Measurements from ENCODE around the gene S100A4.

DNA sequence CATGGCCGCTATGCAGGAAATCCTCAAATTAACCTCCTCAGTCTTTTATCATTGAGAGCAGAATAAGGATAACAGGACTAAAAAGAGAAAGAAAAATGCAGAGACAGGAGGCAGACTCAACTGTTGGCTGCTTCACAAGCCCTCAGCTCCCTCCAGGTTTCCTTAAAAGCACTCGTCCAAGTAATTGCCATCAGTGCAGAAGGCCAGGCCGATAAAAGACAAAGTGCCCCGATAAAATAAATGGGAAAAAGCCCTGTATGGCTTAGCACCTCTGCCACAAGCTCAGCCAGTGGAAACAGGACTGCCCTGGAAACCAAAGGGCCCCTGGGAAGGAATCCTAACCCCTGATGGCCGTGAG, 17.9 kb downstream of the S100A4 start:
- TF ChIP-seq SIN3A (IDR thresholded peaks at IDR 0.05; ENCODE audit: borderline replicate concordance, insufficient read depth, low read length) (no peak), TAF1 (IDR thresholded peaks at IDR 0.05; ENCODE audit: borderline replicate concordance, insufficient read depth, low read length) (no peak), POLR2AphosphoS5 (IDR thresholded peaks at IDR 0.05; ENCODE audit: low read depth, low read length) (no peak)
